Stomach smooth muscle (tissue), 2 donors: ENCODE measurements around the gene CRABP2.
A peak's percentile ranks its signal among the peaks of the same experiment; 100 is the strongest.

Experiments used
- H3K27ac ChIP-seq: one replicate; pipeline ENCODE4 v1.7.0; 2013; ENCODE audit warnings: mild to moderate bottlenecking, low read length, inconsistent platforms
- H3K27me3 ChIP-seq, 2 donors: one replicate each; pipeline ENCODE4 v1.7.0; 2013; ENCODE audit warnings: low read length in 2 of 2; ENCODE audit not compliant: insufficient read depth in 2 of 2, control insufficient read depth in 1 of 2
- H3K36me3 ChIP-seq, 2 donors: one replicate each; pipeline ENCODE4 v1.7.0; 2013; ENCODE audit warnings: low read length in 2 of 2; ENCODE audit not compliant: control insufficient read depth in 2 of 2, insufficient read depth in 2 of 2
- H3K4me1 ChIP-seq: one replicate; pipeline ENCODE4 v1.7.0; 2013; ENCODE audit warnings: low read length; ENCODE audit not compliant: control insufficient read depth, insufficient read depth
- H3K4me3 ChIP-seq, 2 donors: one replicate each; pipeline ENCODE4 v1.7.0; 2013; ENCODE audit warnings: low read length in 2 of 2
- H3K9ac ChIP-seq, 2 donors: one replicate each; pipeline ENCODE4 v1.7.0; 2013; ENCODE audit warnings: low read length in 2 of 2, mild to moderate bottlenecking in 1 of 2
- H3K9me3 ChIP-seq, 2 donors: one replicate each; pipeline ENCODE4 v1.7.0; 2013; ENCODE audit warnings: low read length in 2 of 2; ENCODE audit not compliant: control insufficient read depth in 2 of 2
- donor health status: healthy.
- donor health status: Pancreatic carcinoma.

CRABP2 gene

GRCh38 chr1:156659661-156659987, 45.8 kb downstream of the CRABP2 start:
- Histone ChIP-seq H3K9ac (peak overlapping the region in 1 of 2 donors; percentile 55), H3K27me3 (peaks cover 5 to 9% of the 10 kb centered on the region in 2 donors), H3K36me3 (no peaks in the 10 kb centered on the region), H3K27ac (no peak overlapping the region), H3K9me3 (no peaks in the 10 kb centered on the region), H3K4me3 (peak overlapping the region in 1 of 2 donors; percentile 57), H3K4me1 (peaks cover 68% of the 10 kb centered on the region)

GRCh38 chr1:156658945-156659574, 46.3 kb downstream of the CRABP2 start:
- no peaks in the 10 kb centered on the region for H3K9me3 ChIP-seq
- H3K4me3 ChIP-seq = no peak overlapping the region
- no peak overlapping the region for H3K27ac ChIP-seq
- H3K9ac ChIP-seq = peak overlapping the region in 1 of 2 donors; percentile 13
- peaks cover 63% of the 10 kb centered on the region for H3K4me1 ChIP-seq
- no peaks in the 10 kb centered on the region for H3K36me3 ChIP-seq
- H3K27me3 ChIP-seq = peaks cover 5 to 9% of the 10 kb centered on the region in 2 donors

GRCh38 chr1:156658496-156658895, 46.9 kb downstream of the CRABP2 start:
- H3K4me1 ChIP-seq = peaks cover 58% of the 10 kb centered on the region
- H3K4me3 ChIP-seq = no peak overlapping the region
- no peaks in the 10 kb centered on the region for H3K9me3 ChIP-seq
- H3K36me3 ChIP-seq = no peaks in the 10 kb centered on the region
- no peak overlapping the region for H3K9ac ChIP-seq
- H3K27ac ChIP-seq = no peak overlapping the region
- H3K27me3 ChIP-seq = peaks cover 6 to 14% of the 10 kb centered on the region in 2 donors

- H3K4me1 ChIP-seq = peaks cover 51% of the 10 kb centered on the region
Measured at GRCh38 chr1:156657741-156658319, 47.6 kb downstream of the CRABP2 start.

GRCh38 chr1:156656806-156657740, 48.3 kb downstream of the CRABP2 start:
- Histone ChIP-seq H3K9ac (peak overlapping the region; percentile 17 to 21), H3K4me3 (peak overlapping the region; percentile 67 to 73), H3K27me3 (peaks cover 7 to 14% of the 10 kb centered on the region in 2 donors), H3K36me3 (no peaks in the 10 kb centered on the region), H3K4me1 (peaks cover 47% of the 10 kb centered on the region), H3K27ac (no peak overlapping the region), H3K9me3 (no peaks in the 10 kb centered on the region)

More at GRCh38 chr1:156657741-156658319, 47.6 kb downstream of the CRABP2 start:
- H3K27me3 ChIP-seq = peaks cover 7 to 14% of the 10 kb centered on the region in 2 donors
- no peaks in the 10 kb centered on the region for H3K9me3 ChIP-seq
- peak overlapping the region in 1 of 2 donors; percentile 73 for H3K4me3 ChIP-seq
- H3K36me3 ChIP-seq = no peaks in the 10 kb centered on the region
- peak overlapping the region in 1 of 2 donors; percentile 21 for H3K9ac ChIP-seq
- no peak overlapping the region for H3K27ac ChIP-seq

GRCh38 chr1:156655904-156656516, 49.4 kb downstream of the CRABP2 start:
- peaks cover 14% of the 10 kb centered on the region in 2 donors for H3K27me3 ChIP-seq

GRCh38 chr1:156655151-156655903, 50.1 kb downstream of the CRABP2 start:
- Histone ChIP-seq H3K27ac (no peak overlapping the region), H3K4me1 (peaks cover 30% of the 10 kb centered on the region), H3K36me3 (no peaks in the 10 kb centered on the region), H3K4me3 (no peak overlapping the region), H3K27me3 (peaks cover 14% of the 10 kb centered on the region in 2 donors), H3K9ac (no peak overlapping the region), H3K9me3 (no peaks in the 10 kb centered on the region)

More at GRCh38 chr1:156655904-156656516, 49.4 kb downstream of the CRABP2 start:
- H3K9me3 ChIP-seq = no peaks in the 10 kb centered on the region
- H3K9ac ChIP-seq = no peak overlapping the region
- peaks cover 37% of the 10 kb centered on the region for H3K4me1 ChIP-seq
- no peak overlapping the region for H3K27ac ChIP-seq
- H3K36me3 ChIP-seq = no peaks in the 10 kb centered on the region
- no peak overlapping the region for H3K4me3 ChIP-seq

- Histone ChIP-seq H3K36me3 (no peaks in the 10 kb centered on the region), H3K9me3 (no peaks in the 10 kb centered on the region), H3K4me1 (peaks cover 24% of the 10 kb centered on the region), H3K4me3 (no peak overlapping the region), H3K27ac (no peak overlapping the region), H3K9ac (no peak overlapping the region), H3K27me3 (peaks cover 14 to 17% of the 10 kb centered on the region in 2 donors)
Measured at GRCh38 chr1:156654700-156655099, 50.7 kb downstream of the CRABP2 start.

GRCh38 chr1:156652992-156653355, 52.4 kb downstream of the CRABP2 start:
- H3K27ac ChIP-seq = no peak overlapping the region
- H3K9me3 ChIP-seq = no peaks in the 10 kb centered on the region
- H3K4me3 ChIP-seq = no peak overlapping the region
- H3K9ac ChIP-seq = no peak overlapping the region
- H3K36me3 ChIP-seq = no peaks in the 10 kb centered on the region
- H3K27me3 ChIP-seq = peaks cover 14 to 28% of the 10 kb centered on the region in 2 donors
- H3K4me1 ChIP-seq = peaks cover 15% of the 10 kb centered on the region
